ES-I3 (cell line): ENCODE measurements around the gene PRKAR1B.

Experiments used
- H3K36me3 ChIP-seq: 2 replicates; pipeline ENCODE4 v1.6.1; 2013; ENCODE audit warnings: mild to moderate bottlenecking, low read length, control low read depth, moderate library complexity; ENCODE audit not compliant: insufficient read depth
- H3K4me1 ChIP-seq: 2 replicates; pipeline ENCODE4 v1.6.1; 2013; ENCODE audit warnings: mild to moderate bottlenecking, control low read depth, low read length; ENCODE audit not compliant: insufficient read depth
- H3K9ac ChIP-seq: 2 replicates; pipeline ENCODE4 v1.6.1; 2013; ENCODE audit warnings: low read depth, mild to moderate bottlenecking, low read length, moderate library complexity
- H3K9me3 ChIP-seq: 2 replicates; pipeline ENCODE4 v1.6.1; 2013; ENCODE audit warnings: mild to moderate bottlenecking, low read length, moderate library complexity; ENCODE audit not compliant: control insufficient read depth, insufficient read depth

Gene PRKAR1B

GRCh38 chr7:610531-611280, 116.4 kb downstream of the PRKAR1B start:
- no peak overlapping the region for H3K9ac ChIP-seq
- no peaks in the 10 kb centered on the region; the same call in 1 of the 2 replicates for H3K4me1 ChIP-seq
- no peaks in the 10 kb centered on the region for H3K36me3 ChIP-seq
- no peaks in the 10 kb centered on the region for H3K9me3 ChIP-seq

DNA sequence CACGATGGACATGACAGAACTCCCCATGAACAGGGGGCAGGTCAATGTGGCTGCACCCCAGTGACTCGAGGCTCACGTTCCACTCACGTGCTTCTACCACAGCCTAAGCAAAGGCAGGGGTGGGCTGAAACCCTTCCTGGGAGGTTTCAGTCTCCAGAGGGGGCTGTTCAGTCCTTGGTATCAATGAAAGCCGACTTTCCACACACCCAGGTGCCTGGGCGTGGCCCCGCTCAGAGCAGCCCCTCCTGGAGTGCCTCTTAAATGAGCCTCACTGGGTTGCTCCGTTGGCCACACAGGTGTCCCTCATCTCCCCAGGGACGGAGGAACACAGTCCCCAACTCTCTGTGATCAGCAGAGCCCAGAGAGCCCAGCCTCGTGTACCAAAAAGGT, 116.9 kb downstream of the PRKAR1B start:
- Histone ChIP-seq H3K9ac (no peak overlapping the region), H3K4me1 (no peaks in the 10 kb centered on the region; the same call in 1 of the 2 replicates), H3K9me3 (no peaks in the 10 kb centered on the region), H3K36me3 (no peaks in the 10 kb centered on the region)

GRCh38 chr7:609365-609764, 117.7 kb downstream of the PRKAR1B start:
- Histone ChIP-seq H3K9me3 (no peaks in the 10 kb centered on the region), H3K9ac (no peak overlapping the region), H3K36me3 (no peaks in the 10 kb centered on the region), H3K4me1 (peaks cover 4% of the 10 kb centered on the region; the same call in 1 of the 2 replicates)

GRCh38 chr7:608954-609353, 118.1 kb downstream of the PRKAR1B start:
- H3K9ac ChIP-seq: no peak overlapping the region

DNA sequence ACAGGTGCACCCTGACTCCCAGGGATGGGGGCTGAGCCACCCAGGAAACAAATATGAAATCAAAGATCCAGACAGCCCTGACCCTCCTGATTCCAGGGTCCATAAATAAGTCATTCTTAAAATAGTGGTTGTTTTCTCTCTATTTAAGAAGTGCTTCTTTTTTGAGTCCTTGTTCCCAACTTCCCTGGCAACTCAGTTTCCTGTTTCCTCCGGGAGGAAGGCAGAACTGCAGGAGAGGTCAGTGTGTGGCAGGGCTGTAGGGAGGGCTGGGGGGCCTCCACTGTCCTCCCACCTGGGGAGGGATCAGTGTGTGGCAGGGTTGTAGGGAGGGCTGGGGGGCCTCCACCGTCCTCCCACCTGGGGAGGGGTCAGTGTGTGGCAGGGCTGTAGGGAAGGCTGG, 118.7 kb downstream of the PRKAR1B start:
- peaks cover 7% of the 10 kb centered on the region; the same call in 1 of the 2 replicates for H3K4me1 ChIP-seq
- H3K9ac ChIP-seq: no peak overlapping the region
- H3K9me3 ChIP-seq: no peaks in the 10 kb centered on the region
- no peaks in the 10 kb centered on the region for H3K36me3 ChIP-seq

More at GRCh38 chr7:608954-609353, 118.1 kb downstream of the PRKAR1B start:
- H3K9me3 ChIP-seq: no peaks in the 10 kb centered on the region
- peaks cover 5% of the 10 kb centered on the region; the same call in 1 of the 2 replicates for H3K4me1 ChIP-seq
- no peaks in the 10 kb centered on the region for H3K36me3 ChIP-seq

GRCh38 chr7:607938-608337, 119.1 kb downstream of the PRKAR1B start:
- H3K36me3 ChIP-seq: no peaks in the 10 kb centered on the region
- no peaks in the 10 kb centered on the region for H3K9me3 ChIP-seq
- no peak overlapping the region for H3K9ac ChIP-seq
- H3K4me1 ChIP-seq: peaks cover 7% of the 10 kb centered on the region; the same call in 1 of the 2 replicates

DNA sequence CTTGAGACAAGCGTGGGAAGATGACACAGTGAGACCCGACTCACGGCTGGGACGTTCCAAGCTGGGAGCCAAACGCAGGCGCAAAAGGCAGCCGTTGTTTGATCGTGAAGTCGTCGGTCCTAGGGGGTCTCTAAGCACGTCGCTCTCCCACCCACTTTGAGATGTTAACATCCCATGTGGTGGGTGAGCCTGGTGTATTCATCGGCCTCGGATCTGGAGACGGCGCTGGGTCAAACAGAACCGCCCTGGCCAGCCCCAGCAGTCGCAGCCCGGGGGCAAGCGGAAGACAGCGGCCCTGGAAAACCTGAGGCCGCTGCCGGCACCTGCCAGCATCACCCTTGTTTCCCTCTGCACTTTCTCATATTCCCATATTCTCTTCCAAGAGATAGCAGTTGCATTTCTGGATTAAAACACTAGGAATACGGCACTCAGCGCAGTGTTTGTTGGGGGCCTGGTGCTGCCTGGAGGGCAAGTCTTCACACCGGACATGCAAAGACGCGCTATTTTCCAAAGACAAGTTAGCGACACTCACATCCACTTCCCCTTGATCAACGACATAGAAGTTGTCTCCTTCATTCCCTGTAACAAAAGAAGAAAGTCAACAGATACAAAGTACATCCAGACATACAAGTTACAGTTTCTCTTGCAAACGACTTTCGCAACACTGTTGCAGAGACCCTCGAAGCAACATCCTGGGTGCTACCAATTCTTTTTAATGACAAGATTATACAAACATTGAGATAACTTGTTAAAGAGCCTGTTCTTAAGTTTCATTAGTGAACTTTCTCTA, 121.2 kb downstream of the PRKAR1B start:
- no peak overlapping the region for H3K9ac ChIP-seq
- peaks cover 7% of the 10 kb centered on the region; the same call in 1 of the 2 replicates for H3K4me1 ChIP-seq
- H3K36me3 ChIP-seq: no peaks in the 10 kb centered on the region
- H3K9me3 ChIP-seq: no peaks in the 10 kb centered on the region

- H3K9ac ChIP-seq: no peak overlapping the region
- H3K36me3 ChIP-seq: no peaks in the 10 kb centered on the region
- H3K4me1 ChIP-seq: peaks cover 7% of the 10 kb centered on the region; the same call in 1 of the 2 replicates
- H3K9me3 ChIP-seq: no peaks in the 10 kb centered on the region
Measured at GRCh38 chr7:604884-605531, 122.1 kb downstream of the PRKAR1B start.

DNA sequence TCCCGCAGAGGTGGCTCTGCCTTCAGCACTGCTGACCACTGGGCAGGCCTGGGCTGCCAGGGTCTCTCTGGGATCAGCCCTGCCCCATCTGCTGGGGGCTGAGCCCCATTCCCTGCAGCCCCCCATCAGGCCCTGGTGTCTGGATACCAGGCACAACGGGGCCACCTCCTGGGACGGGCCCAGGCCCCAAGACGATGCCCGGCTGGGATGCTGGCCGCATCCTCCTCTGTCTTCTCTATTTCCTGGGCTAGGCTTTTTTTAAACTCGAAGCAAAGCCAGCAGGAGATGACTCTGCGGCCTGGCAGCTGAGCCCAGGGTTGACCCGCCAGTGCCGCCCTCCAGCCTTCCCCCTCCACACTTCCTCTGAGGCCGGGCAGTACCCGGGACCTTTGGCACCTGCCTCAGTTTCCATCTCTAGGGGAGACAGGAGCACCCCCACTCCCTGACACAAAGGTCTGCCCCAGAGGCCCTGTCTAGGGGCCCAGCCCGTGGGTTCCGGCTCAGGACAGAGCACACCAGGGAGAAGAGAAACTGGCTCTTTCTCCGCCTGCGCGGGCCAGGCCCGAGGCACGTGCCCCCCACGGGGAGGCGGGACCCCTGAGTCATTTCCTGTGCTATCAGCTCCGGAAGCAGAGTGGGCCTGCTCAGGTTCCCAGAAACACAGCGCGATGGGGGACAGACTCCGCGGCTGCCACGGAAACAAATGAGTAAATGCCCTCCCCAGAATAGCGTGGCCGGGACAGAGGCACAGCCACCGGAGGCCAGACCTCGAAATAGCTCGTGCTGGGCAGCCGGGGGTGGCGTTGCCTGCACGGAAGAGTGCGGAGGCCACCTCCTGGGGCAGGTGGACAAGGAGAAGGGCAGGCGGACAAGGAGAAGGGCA, 122.8 kb downstream of the PRKAR1B start:
- Histone ChIP-seq H3K4me1 (peaks cover 7% of the 10 kb centered on the region; the same call in 1 of the 2 replicates), H3K9me3 (no peaks in the 10 kb centered on the region), H3K9ac (no peak overlapping the region), H3K36me3 (no peaks in the 10 kb centered on the region)

GRCh38 chr7:603152-603951, 123.7 kb downstream of the PRKAR1B start:
- H3K4me1 ChIP-seq: peaks cover 7% of the 10 kb centered on the region; the same call in 1 of the 2 replicates
- H3K9me3 ChIP-seq: no peaks in the 10 kb centered on the region
- H3K36me3 ChIP-seq: no peaks in the 10 kb centered on the region
- no peak overlapping the region for H3K9ac ChIP-seq

GRCh38 chr7:602341-603141, 124.5 kb downstream of the PRKAR1B start:
- Histone ChIP-seq H3K4me1 (peaks cover 7% of the 10 kb centered on the region; the same call in 1 of the 2 replicates), H3K9ac (no peak overlapping the region), H3K36me3 (no peaks in the 10 kb centered on the region), H3K9me3 (no peaks in the 10 kb centered on the region)

GRCh38 chr7:601595-602340, 125.3 kb downstream of the PRKAR1B start:
- H3K36me3 ChIP-seq: no peaks in the 10 kb centered on the region; the same call in 1 of the 2 replicates
- peaks cover 7% of the 10 kb centered on the region; the same call in 1 of the 2 replicates for H3K4me1 ChIP-seq
- H3K9ac ChIP-seq: no peak overlapping the region
- no peaks in the 10 kb centered on the region for H3K9me3 ChIP-seq
